Activated CD4-positive, CD25-positive, alpha-beta regulatory T cell treated with anti-CD3 and anti-CD28 coated beads, Interleukin-2, amount 50 U/mL, for 24 hours (primary cell): ENCODE data around the gene PTPN9.
A peak's percentile ranks its signal among the peaks of the same experiment; 100 is the strongest.
"Not testable (repeated sequence)": the region's sequence is repeated elsewhere in the genome, so short reads cannot be mapped to it uniquely, and the experiment has no call there.

Source experiments
- ATAC-seq, 2 donors: fragments of 150-1000 bp; cut with Tn5 transposase; one replicate each; pipeline ENCODE4 v1.10.0; 2021; ENCODE audit warnings: mild to moderate bottlenecking in 1 of 2, moderate library complexity in 1 of 2

PTPN9 gene

GRCh38 chr15:75530169-75530568, 48.9 kb downstream of the PTPN9 start:
- ATAC-seq: no peak

GRCh38 chr15:75525756-75526155, 53.4 kb downstream of the PTPN9 start:
- not testable (repeated sequence) for ATAC-seq

GRCh38 chr15:75523011-75523410, 56.1 kb downstream of the PTPN9 start:
- ATAC-seq: no peak

- ATAC-seq: no peak
Observed at GRCh38 chr15:75517233-75517632, 61.9 kb downstream of the PTPN9 start.

- ATAC-seq: no peak
Observed at GRCh38 chr15:75508840-75509532, 70.1 kb downstream of the PTPN9 start.

GRCh38 chr15:75502360-75502759, 76.8 kb downstream of the PTPN9 start:
- ATAC-seq: no peak

- ATAC-seq: no peak
Observed at GRCh38 chr15:75493732-75494131, 85.4 kb downstream of the PTPN9 start.

- ATAC-seq: no peak
Observed at GRCh38 chr15:75483961-75484360, 95.2 kb downstream of the PTPN9 start.

- ATAC-seq: not testable (repeated sequence)
Observed at GRCh38 chr15:75483556-75483955, 95.6 kb downstream of the PTPN9 start.

GRCh38 chr15:75483106-75483505, 96.0 kb downstream of the PTPN9 start:
- ATAC-seq: no peak

GRCh38 chr15:75480463-75480862, 98.7 kb downstream of the PTPN9 start:
- ATAC-seq: not testable (repeated sequence)

GRCh38 chr15:75479670-75480069, 99.4 kb downstream of the PTPN9 start:
- ATAC-seq: no peak

GRCh38 chr15:75477094-75477493, 102.0 kb downstream of the PTPN9 start:
- not testable (repeated sequence) for ATAC-seq

GRCh38 chr15:75468913-75469598, 110.1 kb downstream of the PTPN9 start:
- no peak for ATAC-seq

- ATAC-seq: no peak
Observed at GRCh38 chr15:75460646-75461045, 118.5 kb downstream of the PTPN9 start.

- ATAC-seq: no peak
Observed at GRCh38 chr15:75459581-75459980, 119.5 kb downstream of the PTPN9 start.

GRCh38 chr15:75456710-75457109, 122.4 kb downstream of the PTPN9 start:
- no peak for ATAC-seq

- no peak for ATAC-seq
Observed at GRCh38 chr15:75455982-75456531, 123.1 kb downstream of the PTPN9 start.

GRCh38 chr15:75455424-75455981, 123.6 kb downstream of the PTPN9 start:
- peak in 1 of 2 donors; percentile 6 for ATAC-seq

GRCh38 chr15:75454471-75455378, 124.4 kb downstream of the PTPN9 start:
- ATAC-seq: no peak

GRCh38 chr15:75453703-75454470, 125.2 kb downstream of the PTPN9 start:
- peak; percentile 42 to 44 for ATAC-seq
